ENCODE data around the gene C18orf63.

C18orf63 gene

GRCh38 chr18:74281011-74281979 is 34.3 kb upstream of the C18orf63 start:
- TF ChIP-seq ZNF391 (tag by site-specific recombination; IDR thresholded peaks at IDR 0.05; ENCODE audit: borderline replicate concordance, low read depth): no peak
- 0 out of 2 replicates have a peak, but pooled peaks have one; percentile 38 for TF ChIP-seq ZNF692 (tag by site-specific recombination; IDR thresholded peaks at IDR 0.05)
- TF ChIP-seq ZNF114 (tag by site-specific recombination; IDR thresholded peaks at IDR 0.05): no peak
- peak; percentile 71 for TF ChIP-seq ZNF398 (tag by site-specific recombination; IDR thresholded peaks at IDR 0.05)
- no peak for TF ChIP-seq MEIS1 (CRISPR knock-in tag; IDR thresholded peaks at IDR 0.05; ENCODE audit: borderline replicate concordance)
- TF ChIP-seq GLIS1 (tag by site-specific recombination; IDR thresholded peaks at IDR 0.05): peak; percentile 93
- peak; percentile 88 for TF ChIP-seq ZIC2 (tag by site-specific recombination; IDR thresholded peaks at IDR 0.05)
- TF ChIP-seq KLF1 (tag by site-specific recombination; IDR thresholded peaks at IDR 0.05): peak; percentile 76
- peak; percentile 59 for TF ChIP-seq ZSCAN4 (tag by site-specific recombination; IDR thresholded peaks at IDR 0.05)
- 0 out of 2 replicates have a peak, but pooled peaks have one; percentile 30 for TF ChIP-seq ZNF335 (tag by site-specific recombination; conservative IDR thresholded peaks at IDR 0.05)
- TF ChIP-seq KLF8 (tag by site-specific recombination; IDR thresholded peaks at IDR 0.05): no peak
- TF ChIP-seq ZBTB48 (tag by site-specific recombination; IDR thresholded peaks at IDR 0.05): peak; percentile 57; the same call in 1 of the 2 replicates
- TF ChIP-seq ZNF776 (tag by site-specific recombination; IDR thresholded peaks at IDR 0.05; ENCODE audit: borderline replicate concordance): peak; percentile 91
- TF ChIP-seq ZFP41 (tag by site-specific recombination; IDR thresholded peaks at IDR 0.05; ENCODE audit: borderline replicate concordance): no peak
- TF ChIP-seq SCRT1 (tag by site-specific recombination; IDR thresholded peaks at IDR 0.05; ENCODE audit: borderline replicate concordance): peak; percentile 70; the same call in 1 of the 2 replicates
- TF ChIP-seq ZNF292 (tag by site-specific recombination; IDR thresholded peaks at IDR 0.05; ENCODE audit: borderline replicate concordance, low read depth): no peak
- ChIA-PET POLR2A (no interaction called here), CTCF (no interaction called here)
- Histone ChIP-seq H3K4me3 (ENCODE audit: low read depth, low read length) (no peak overlapping the region), H3K36me3 (ENCODE audit: control insufficient read depth in 2 of 2, insufficient read depth in 1 of 2, low read length in 2 of 2) (no peaks in the 10 kb centered on the region), H3K4me1 (ENCODE audit: control insufficient read depth, insufficient read depth, low read length) (0 out of 2 replicates have a peak, but pooled peaks cover 2% of the 10 kb centered on the region), H3K27ac (ENCODE audit: extremely low read depth, low read depth, low read length) (no peak overlapping the region), H3K9me3 (ENCODE audit: control insufficient read depth, insufficient read depth, low read depth, low read length) (no peaks in the 10 kb centered on the region)

- Histone ChIP-seq H3K4me1 (ENCODE audit: control insufficient read depth, insufficient read depth, low read length) (no peaks in the 10 kb centered on the region), H3K27ac (ENCODE audit: extremely low read depth, low read depth, low read length) (no peak overlapping the region), H3K36me3 (ENCODE audit: control insufficient read depth in 2 of 2, insufficient read depth in 1 of 2, low read length in 2 of 2) (no peaks in the 10 kb centered on the region), H3K4me3 (ENCODE audit: low read depth, low read length) (no peak overlapping the region), H3K9me3 (ENCODE audit: control insufficient read depth, insufficient read depth, low read depth, low read length) (no peaks in the 10 kb centered on the region)
- ChIA-PET POLR2A (no interaction called here), CTCF (interaction anchor here (0.8 kb wide), 1 partner anchor 14 kb away, joined by 3 read pairs; no protein-coding TSS in a partner anchor)
- TF ChIP-seq ZIC2 (tag by site-specific recombination; IDR thresholded peaks at IDR 0.05) (peak; percentile 36; the same call in 1 of the 2 replicates), ZNF174 (tag by site-specific recombination; IDR thresholded peaks at IDR 0.05) (no peak)
Measured at GRCh38 chr18:74281980-74282754, 33.5 kb upstream of the C18orf63 start.
